Stimulated activated CD4-positive, alpha-beta T cell treated with anti-CD3 and anti-CD28 coated beads, TNF-alpha, amount 100 ng/mL, for 1 hour (primary cell): ENCODE data around the gene C22orf42.
"Not testable (repeated sequence)": the region's sequence is repeated elsewhere in the genome, so short reads cannot be mapped to it uniquely, and the experiment has no call there.

Experiments used
- DNase-seq, 3 donors: peaks; one replicate each; pipeline ENCODE4 v3.0.0-alpha.2; 2020; ENCODE audit warnings: low read depth in 3 of 3, low spot score in 1 of 3

C22orf42 gene

GRCh38 chr22:32185821-32186220 lies 26.7 kb upstream of the C22orf42 start:
- no peak for DNase-seq

GRCh38 chr22:32183625-32184024 lies 24.5 kb upstream of the C22orf42 start:
- no peak for DNase-seq

GRCh38 chr22:32181043-32181442 lies 21.9 kb upstream of the C22orf42 start:
- no peak for DNase-seq

GRCh38 chr22:32177221-32177765 lies 18.2 kb upstream of the C22orf42 start:
- no peak for DNase-seq

GRCh38 chr22:32175683-32176644 lies 16.9 kb upstream of the C22orf42 start:
- DNase-seq = no peak

- no peak for DNase-seq
Observed at GRCh38 chr22:32175115-32175514, 16.0 kb upstream of the C22orf42 start.

- no peak for DNase-seq
Observed at GRCh38 chr22:32165681-32166080, 6.6 kb upstream of the C22orf42 start.

- no peak for DNase-seq
Observed at GRCh38 chr22:32164075-32164860, 5.2 kb upstream of the C22orf42 start.

GRCh38 chr22:32160411-32160810 lies 1.3 kb upstream of the C22orf42 start:
- not testable (repeated sequence) for DNase-seq

GRCh38 chr22:32157632-32158031 lies 1.5 kb downstream of the C22orf42 start:
- not testable (repeated sequence) for DNase-seq

GRCh38 chr22:32154727-32155126 lies 4.4 kb downstream of the C22orf42 start:
- DNase-seq = not testable (repeated sequence)

GRCh38 chr22:32151641-32152040 lies 7.5 kb downstream of the C22orf42 start:
- not testable (repeated sequence) for DNase-seq

GRCh38 chr22:32150647-32151046 lies 8.5 kb downstream of the C22orf42 start:
- not testable (repeated sequence) for DNase-seq

GRCh38 chr22:32148372-32148771 lies 10.7 kb downstream of the C22orf42 start:
- not testable (repeated sequence) for DNase-seq

- not testable (repeated sequence) for DNase-seq
Observed at GRCh38 chr22:32147128-32147527, 12.0 kb downstream of the C22orf42 start.

- DNase-seq = no peak
Observed at GRCh38 chr22:32144496-32145274, 14.4 kb downstream of the C22orf42 start.

- DNase-seq = no peak
Observed at GRCh38 chr22:32142600-32142999, 16.5 kb downstream of the C22orf42 start.

GRCh38 chr22:32140688-32141087 lies 18.4 kb downstream of the C22orf42 start:
- DNase-seq = not testable (repeated sequence)

GRCh38 chr22:32138576-32138975 lies 20.5 kb downstream of the C22orf42 start:
- DNase-seq = not testable (repeated sequence)

- DNase-seq = peak; percentile 5 to 14 (median 12)
Observed at GRCh38 chr22:32137731-32138324, 21.3 kb downstream of the C22orf42 start.
